GM12891 (cell line): Measurements from ENCODE around the gene NFATC2IP.
"Not testable (repeated sequence)": the region's sequence is repeated elsewhere in the genome, so short reads cannot be mapped to it uniquely, and the experiment has no call there.

Experiments used
- DNase-seq: peaks from one replicate; pipeline ENCODE4 v3.0.0; 2011; ENCODE audit warnings: low spot score; ENCODE audit not compliant: insufficient read length
- FAIRE-seq: peaks from 2 replicates; lab custom pipeline; 2011; peaks lifted over from hg19 to GRCh38; lab: Jason Lieb, UNC
- PAX5 ChIP-seq: IDR thresholded peaks from 2 replicates; pipeline ENCODE4 v1.6.1; 2011; ENCODE audit warnings: low read length, moderate library complexity, mild to moderate bottlenecking; ENCODE audit not compliant: insufficient read depth, severe bottlenecking
- POLR2A ChIP-seq: IDR thresholded peaks from 2 replicates; pipeline ENCODE4 v1.6.1; 2011; ENCODE audit warnings: low read depth, low read length, control low read depth
- POLR2AphosphoS5 ChIP-seq: IDR thresholded peaks from 2 replicates; pipeline ENCODE4 v1.6.1; 2011; ENCODE audit warnings: low read depth, low read length, control low read depth
- POU2F2 ChIP-seq: IDR thresholded peaks from 2 replicates; pipeline ENCODE4 v1.6.1; 2011; ENCODE audit warnings: low read depth, mild to moderate bottlenecking, control low read depth, low read length, moderate library complexity
- SPI1 ChIP-seq: IDR thresholded peaks from 2 replicates; pipeline ENCODE4 v1.6.1; 2011; ENCODE audit warnings: low read depth, low read length, control low read depth
- TAF1 ChIP-seq: IDR thresholded peaks from 2 replicates; pipeline ENCODE4 v1.6.1; 2011; ENCODE audit warnings: low read depth, low read length, control low read depth

NFATC2IP gene

DNA sequence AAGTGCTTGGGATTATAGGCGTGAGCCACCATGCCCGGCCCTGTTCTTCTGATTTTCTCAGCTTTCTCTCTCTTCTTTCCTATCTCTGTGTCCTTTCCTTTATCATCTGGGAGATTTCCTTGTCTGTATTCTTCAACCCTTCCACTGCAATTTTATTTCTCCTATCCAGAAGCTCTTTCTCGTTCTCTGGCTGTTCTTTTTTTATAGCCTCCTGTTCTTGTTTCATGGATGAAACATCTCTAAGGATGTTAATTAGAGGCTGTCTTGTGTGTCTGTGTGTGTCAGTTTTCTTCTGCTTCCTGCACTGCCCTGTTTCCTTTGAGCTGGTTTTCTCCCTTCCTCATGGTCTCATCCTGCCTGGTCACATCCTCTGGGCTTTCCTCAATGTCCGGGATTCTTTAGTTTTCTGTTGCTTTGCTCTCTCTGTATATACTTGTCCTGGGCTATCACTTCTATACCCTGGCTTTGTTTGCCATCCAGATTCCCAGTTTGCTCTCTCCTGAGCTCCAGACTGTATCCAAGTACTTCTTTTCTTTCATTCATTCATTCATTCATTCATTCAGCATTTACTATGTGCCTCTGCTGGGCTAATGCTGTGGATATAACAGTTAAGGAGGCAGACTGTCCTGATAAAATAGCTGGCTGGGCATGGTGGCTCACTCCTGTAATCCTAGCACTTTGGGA, 36.6 kb downstream of the NFATC2IP start:
- DNase-seq (no peak), FAIRE-seq (no peak)
- no peak for TF ChIP-seq POLR2A

DNA sequence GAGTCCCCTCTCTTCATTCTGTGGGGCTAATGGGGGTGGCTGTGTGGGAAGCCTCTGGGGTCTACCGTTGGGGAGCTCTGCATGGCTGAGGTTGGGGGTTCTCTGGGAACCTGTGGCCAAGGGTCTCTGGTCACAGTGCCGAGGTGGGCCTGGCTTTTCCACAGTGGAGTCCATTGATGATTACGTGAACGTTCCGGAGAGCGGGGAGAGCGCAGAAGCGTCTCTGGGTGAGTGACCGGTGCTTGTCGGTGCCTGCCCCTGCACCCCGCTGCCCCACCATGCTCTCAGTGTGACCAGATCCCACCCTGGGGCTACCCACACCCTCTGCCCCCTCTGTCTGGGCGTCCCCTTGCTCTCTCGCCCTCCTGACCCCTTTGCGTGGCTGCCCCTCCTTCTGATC, 38.6 kb downstream of the NFATC2IP start:
- FAIRE-seq = no peak
- DNase-seq = no peak
- TF ChIP-seq POU2F2 = no peak
- TF ChIP-seq SPI1 = no peak

- DNase-seq = no peak
- TF ChIP-seq POLR2AphosphoS5 (no peak), SPI1 (no peak), PAX5 (no peak), POLR2A (no peak), POU2F2 (no peak), TAF1 (no peak)
- FAIRE-seq = no peak
Observed at GRCh38 chr16:28990375-28991040, 39.8 kb downstream of the NFATC2IP start.

DNA sequence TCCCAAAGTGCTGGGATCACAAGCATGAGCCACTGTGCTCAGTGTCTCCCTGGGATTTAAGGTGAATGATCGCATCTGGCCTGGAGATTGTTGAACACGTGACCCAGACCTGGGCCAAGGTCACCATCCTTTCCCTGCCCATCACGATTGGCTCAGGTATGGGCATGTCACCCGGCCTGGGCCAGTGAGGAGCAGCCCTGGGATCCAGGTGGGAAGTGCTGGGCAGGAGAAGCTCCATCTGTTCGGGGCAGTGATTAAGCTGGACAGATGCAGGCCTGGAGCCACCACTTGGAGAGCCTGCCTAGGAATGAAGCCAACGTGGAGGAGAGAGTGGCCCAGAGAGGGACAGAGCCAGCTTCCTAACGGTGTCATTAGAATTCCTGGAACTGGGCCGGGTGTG, 41.0 kb downstream of the NFATC2IP start:
- no peak for DNase-seq
- TF ChIP-seq POLR2AphosphoS5 (no peak), TAF1 (no peak), POLR2A (no peak), PAX5 (no peak), SPI1 (no peak), POU2F2 (no peak)
- no peak for FAIRE-seq

DNA sequence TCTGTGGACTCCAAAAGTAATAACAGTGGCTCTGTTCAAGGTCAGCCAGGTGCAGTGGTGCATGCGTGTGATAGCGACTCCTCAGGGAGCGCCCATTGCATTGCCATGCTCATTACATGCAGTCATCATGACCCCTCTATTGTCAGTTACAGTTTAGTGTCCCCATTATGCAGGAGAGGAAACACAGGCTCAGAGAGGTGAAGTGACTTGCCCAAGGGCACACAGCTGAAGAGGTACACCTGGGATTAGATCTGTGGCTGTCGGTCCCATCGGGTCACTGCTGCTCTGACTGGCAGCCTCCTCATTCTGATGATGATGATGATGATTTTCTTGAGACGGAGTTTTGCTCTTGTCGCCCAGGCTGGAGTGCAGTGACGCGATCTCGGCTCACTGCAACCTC, 41.8 kb downstream of the NFATC2IP start:
- no peak for FAIRE-seq
- no peak for DNase-seq
- TF ChIP-seq POLR2AphosphoS5 (no peak), SPI1 (no peak), POU2F2 (no peak), TAF1 (no peak), POLR2A (no peak), PAX5 (no peak)

- DNase-seq (no peak), FAIRE-seq (no peak)
- TF ChIP-seq POU2F2 (no peak), TAF1 (no peak), PAX5 (no peak), POLR2AphosphoS5 (no peak), POLR2A (no peak), SPI1 (no peak)
Observed at GRCh38 chr16:28998837-28999236, 48.1 kb downstream of the NFATC2IP start.

DNA sequence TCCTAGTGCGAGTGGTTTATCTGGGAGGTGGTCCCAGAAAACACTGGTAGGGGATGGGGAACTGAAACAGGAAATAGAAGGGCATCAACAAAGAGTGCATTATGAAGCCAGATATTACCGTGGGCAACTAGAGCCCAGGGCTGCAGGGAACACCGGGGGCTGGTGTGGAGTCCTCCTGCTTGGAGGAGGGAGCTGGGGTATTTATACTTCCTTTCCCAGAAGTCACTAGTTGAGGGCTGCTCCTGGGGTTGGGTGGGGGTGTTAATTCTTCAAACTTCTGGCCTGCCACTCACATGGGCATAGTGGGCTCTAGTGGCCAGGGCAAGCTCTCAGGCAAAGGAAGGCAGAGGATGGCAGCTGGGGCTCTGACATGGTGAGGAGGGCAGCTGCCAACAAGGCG, 48.8 kb downstream of the NFATC2IP start:
- 0 out of 2 replicates have a peak, but pooled peaks have one; percentile 24 for TF ChIP-seq SPI1
- no peak for TF ChIP-seq POLR2A
- FAIRE-seq = no peak
- no peak for DNase-seq

- TF ChIP-seq TAF1 (no peak), POLR2AphosphoS5 (no peak), PAX5 (no peak), POU2F2 (no peak), POLR2A (no peak), SPI1 (no peak)
- no peak for DNase-seq
- FAIRE-seq = no peak
Observed at GRCh38 chr16:29000019-29000418, 49.3 kb downstream of the NFATC2IP start.

DNA sequence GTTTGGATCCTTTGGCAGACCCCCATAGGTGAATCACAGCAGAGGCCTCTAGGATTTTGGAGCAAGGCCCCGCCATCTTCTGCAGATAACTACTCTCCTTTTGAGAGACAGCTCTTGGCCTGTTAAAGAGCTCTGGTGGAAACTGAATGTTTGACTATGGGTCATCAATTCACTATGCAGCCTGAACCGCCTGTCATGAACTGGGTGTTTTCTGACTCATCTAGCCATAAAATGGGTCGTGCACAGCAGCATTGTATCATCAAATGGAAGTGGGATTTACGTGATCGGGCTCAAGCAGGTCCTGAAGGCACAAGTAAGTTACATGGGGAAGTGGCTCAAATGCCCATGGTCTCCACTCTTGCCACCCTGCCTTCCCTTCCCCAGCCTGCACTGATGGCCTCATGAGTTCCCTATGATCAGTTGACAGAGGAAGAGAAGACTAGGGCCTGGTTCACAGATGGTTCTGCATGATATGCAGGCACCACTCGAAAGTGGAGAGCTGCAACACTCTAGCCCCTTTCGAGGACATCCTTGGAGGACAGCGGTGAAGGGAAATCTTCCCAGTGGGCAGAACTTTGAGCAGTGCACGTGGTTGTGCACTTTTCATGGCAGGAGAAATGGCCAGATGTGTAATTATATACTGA, 53.9 kb downstream of the NFATC2IP start:
- not testable (repeated sequence) for DNase-seq, FAIRE-seq
